HEK293 (cell line): ENCODE data around the gene PIBF1.

Experiments
- CTCF ChIP-seq: fragments of 450-650 bp; formaldehyde crosslinking; IDR thresholded peaks from 2 replicates; pipeline ENCODE4 v1.5.1; 2016; ENCODE audit warnings: missing biosample characterization, missing genetic modification characterization
- KLF16 ChIP-seq: fragments of 450-650 bp; formaldehyde crosslinking; IDR thresholded peaks from 2 replicates; pipeline ENCODE4 v1.5.1; 2017; ENCODE audit warnings: missing biosample characterization, missing genetic modification characterization
- ZBTB44 ChIP-seq: fragments of 450-650 bp; IDR thresholded peaks from 2 replicates; pipeline ENCODE4 v1.5.1; 2018; ENCODE audit warnings: missing biosample characterization, mild to moderate bottlenecking, missing genetic modification characterization
- ZNF155 ChIP-seq: fragments of 450-650 bp; formaldehyde crosslinking; IDR thresholded peaks from 2 replicates; pipeline ENCODE4 v1.5.1; 2016; ENCODE audit warnings: missing biosample characterization, missing genetic modification characterization
- ZNF280D ChIP-seq: fragments of 450-650 bp; formaldehyde crosslinking; IDR thresholded peaks from 2 replicates; pipeline ENCODE4 v1.5.1; 2016; ENCODE audit warnings: missing biosample characterization, missing genetic modification characterization
- ZNF423 ChIP-seq: fragments of 450-650 bp; formaldehyde crosslinking; IDR thresholded peaks from 2 replicates; pipeline ENCODE4 v1.5.1; 2016; ENCODE audit warnings: missing biosample characterization, missing genetic modification characterization
- ZNF501 ChIP-seq: fragments of 450-650 bp; formaldehyde crosslinking; IDR thresholded peaks from 2 replicates; pipeline ENCODE4 v1.5.1; 2016; ENCODE audit warnings: missing biosample characterization, missing genetic modification characterization
- ZXDB ChIP-seq: fragments of 450-650 bp; formaldehyde crosslinking; IDR thresholded peaks from 2 replicates; pipeline ENCODE4 v1.5.1; 2016; ENCODE audit warnings: missing biosample characterization, missing genetic modification characterization

GRCh38 chr13:73038064-73038463 is 256.1 kb downstream of the PIBF1 start:
- no peak for TF ChIP-seq ZNF423 (tag by site-specific recombination)
- TF ChIP-seq ZXDB (tag by site-specific recombination) = no peak
- TF ChIP-seq ZNF155 (tag by site-specific recombination) = no peak
- TF ChIP-seq ZBTB44 (tag by site-specific recombination) = no peak
- TF ChIP-seq CTCF (tag by site-specific recombination) = no peak
- TF ChIP-seq ZNF501 (tag by site-specific recombination) = no peak
- no peak for TF ChIP-seq KLF16 (tag by site-specific recombination)
- no peak for TF ChIP-seq ZNF280D
